ENCODE data around the gene COL9A2.
A peak's percentile ranks its signal among the peaks of the same experiment; 100 is the strongest.

Gene COL9A2

GRCh38 chr1:40317394-40318074, 448 bp upstream of the COL9A2 start:
- no peak for DNase-seq

- DNase-seq: no peak
These were observed 1.1 kb downstream of the COL9A2 start for GRCh38 chr1:40315795-40316594.

- peak; percentile 90 for DNase-seq
These were observed 1.8 kb downstream of the COL9A2 start for GRCh38 chr1:40315239-40315794.

DNA sequence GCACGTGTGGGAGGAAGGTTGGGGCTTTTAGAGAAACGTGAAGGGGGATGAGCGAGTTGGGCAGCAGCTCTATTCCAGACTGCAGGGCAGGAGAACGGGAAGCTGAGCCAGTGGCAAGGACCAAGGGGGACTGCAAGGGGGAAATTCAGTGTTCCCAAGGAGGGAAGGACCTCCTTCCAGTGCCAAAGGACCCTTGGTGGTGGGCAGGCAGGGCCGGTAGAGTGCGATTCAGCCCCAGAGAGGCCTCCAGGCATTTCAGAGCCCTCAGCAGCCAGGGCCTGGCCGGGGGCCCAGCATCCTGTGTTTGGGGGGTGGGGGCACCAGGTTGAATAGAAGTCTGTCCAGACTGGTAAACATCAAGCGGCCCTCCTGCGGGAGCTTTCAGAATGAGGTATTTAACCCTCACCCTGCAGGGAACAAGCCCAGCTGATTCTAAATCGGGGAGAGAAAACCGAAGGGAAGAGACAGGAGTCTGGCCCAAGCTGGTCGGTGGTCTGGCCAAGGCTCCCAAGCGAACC, 2.3 kb downstream of the COL9A2 start:
- peak; percentile 67 for DNase-seq

- no peak for DNase-seq
These were observed 2.9 kb downstream of the COL9A2 start for GRCh38 chr1:40313958-40314720.

GRCh38 chr1:40313329-40313957, 3.6 kb downstream of the COL9A2 start:
- no peak for DNase-seq

GRCh38 chr1:40312238-40313205, 4.6 kb downstream of the COL9A2 start:
- DNase-seq: no peak

DNA sequence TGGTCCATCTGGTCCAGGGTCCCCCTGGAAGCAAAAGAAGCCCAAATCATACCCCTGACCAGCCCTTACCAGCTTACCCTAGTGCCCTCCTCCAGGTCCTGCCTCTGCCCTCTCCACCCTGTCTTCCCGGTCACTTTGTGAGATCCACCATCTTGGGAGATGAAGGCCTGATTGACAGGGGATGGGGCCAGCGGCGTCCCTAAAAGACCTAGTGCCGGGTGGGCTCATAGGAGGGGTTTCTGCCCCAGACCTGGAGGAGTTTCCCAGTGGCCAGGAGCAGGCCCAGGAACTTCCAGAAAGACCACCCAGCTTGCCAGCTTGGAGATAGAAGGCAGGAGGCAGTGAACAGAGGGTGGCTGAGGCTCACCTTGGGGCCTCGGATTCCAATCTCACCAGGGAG, 5.4 kb downstream of the COL9A2 start:
- DNase-seq: no peak

DNA sequence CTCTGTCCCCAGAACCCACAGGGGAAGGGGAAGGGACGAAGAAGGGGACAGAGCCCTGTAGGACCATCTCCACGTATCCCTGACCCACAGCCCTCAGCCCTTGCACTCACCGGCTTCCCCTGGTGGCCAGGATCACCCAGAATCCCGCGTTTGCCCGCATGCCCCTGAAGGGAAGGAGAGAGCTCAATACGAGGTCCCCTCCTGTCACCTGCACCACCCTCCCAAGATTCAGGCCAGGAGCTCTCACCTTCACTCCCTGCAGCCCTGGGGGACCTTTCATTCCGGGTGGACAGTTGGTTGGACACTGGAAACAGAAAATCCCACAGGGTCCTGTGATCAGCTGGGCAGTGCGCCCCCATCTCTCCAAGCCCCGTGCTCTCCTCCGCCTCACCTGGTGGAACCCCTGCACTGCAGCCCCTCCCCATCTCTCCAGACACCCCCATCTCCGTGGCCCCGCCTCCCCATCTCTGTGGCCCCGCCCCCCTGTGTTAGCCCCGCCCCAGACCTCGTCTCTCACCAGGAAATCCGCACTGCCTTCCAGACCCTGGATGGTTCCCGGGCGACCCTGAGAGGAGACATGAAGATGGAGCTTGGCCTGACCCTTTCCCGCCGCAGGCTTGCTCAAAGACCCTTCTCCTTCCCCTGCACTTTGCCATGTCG, 6.0 kb downstream of the COL9A2 start:
- DNase-seq: no peak

GRCh38 chr1:40310129-40310461, 7.0 kb downstream of the COL9A2 start:
- no peak for DNase-seq

GRCh38 chr1:40309374-40310128, 7.5 kb downstream of the COL9A2 start:
- DNase-seq: no peak

DNA sequence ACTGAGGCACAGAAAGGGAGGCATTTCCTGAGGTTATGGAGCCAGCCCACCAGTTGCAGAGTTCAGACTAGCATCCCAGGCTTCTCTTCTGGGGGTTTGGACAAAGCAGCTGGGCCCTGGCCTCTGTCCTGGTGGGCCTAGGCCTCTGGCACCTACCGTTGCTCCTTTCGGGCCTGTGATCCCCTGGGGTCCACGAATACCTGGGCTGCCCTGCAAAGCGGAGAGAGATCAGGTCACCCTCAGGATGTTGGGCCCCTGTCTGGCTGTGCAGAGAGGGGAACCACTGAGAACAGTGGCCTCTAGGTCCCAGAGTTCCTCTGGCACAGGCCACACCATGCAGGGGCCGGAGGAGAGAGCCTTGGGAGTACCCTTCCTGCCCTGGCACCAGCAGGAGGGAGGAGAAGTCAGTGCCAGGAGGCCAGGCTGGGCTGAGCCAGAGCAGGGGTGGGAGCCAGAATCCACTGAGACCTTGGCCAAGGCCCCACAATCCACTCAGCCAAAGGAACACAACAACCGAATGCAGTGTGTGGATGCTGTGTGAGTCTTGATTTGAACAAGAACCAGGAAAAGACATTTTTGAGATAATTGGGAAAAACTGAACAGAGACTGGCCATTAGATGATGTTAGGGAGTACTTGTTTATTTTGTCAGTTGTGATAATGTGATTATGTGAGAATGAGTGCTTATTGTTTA, 8.9 kb downstream of the COL9A2 start:
- DNase-seq: no peak

- no peak for DNase-seq
These were observed 9.9 kb downstream of the COL9A2 start for GRCh38 chr1:40307186-40307585.

DNA sequence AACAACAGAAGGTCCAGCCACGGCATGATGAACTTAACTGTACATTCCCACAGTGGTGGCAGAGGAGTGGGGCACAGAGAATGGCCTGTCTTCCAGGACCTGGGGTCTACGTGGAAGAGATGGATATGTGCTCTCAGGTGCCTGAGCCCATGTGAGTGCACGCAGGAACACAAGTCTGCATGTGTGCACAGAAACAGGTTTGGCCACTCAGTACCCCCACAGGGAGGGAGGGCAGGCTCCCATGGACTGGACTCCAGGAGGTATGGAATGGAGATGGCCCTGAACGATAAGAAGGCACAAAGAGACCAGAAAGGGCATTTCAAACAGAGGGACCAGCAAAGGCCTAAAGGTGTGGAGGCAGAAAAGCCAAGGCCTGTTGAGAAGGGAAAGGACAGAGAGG, 10.8 kb downstream of the COL9A2 start:
- DNase-seq: no peak

DNA sequence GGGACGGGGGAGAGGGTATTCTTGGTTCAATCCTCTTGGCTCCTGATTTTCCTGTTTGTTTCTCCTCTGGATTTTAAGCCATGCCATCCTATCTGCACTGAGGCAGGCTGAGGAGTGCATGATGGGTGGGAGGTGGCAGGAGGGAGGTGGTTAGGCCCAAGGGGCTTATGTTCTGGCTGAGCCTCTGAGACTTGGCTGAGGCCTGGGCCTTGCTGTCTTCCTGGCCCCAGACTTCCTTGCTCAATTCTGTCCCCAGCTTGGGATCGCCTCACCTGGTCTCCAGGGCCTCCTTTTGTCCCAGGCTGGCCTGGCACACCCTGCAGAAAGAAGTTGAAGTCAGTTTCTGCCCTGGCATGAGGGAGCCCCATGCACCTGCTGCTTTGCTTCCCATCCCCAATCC, 11.2 kb downstream of the COL9A2 start:
- DNase-seq: no peak

DNA sequence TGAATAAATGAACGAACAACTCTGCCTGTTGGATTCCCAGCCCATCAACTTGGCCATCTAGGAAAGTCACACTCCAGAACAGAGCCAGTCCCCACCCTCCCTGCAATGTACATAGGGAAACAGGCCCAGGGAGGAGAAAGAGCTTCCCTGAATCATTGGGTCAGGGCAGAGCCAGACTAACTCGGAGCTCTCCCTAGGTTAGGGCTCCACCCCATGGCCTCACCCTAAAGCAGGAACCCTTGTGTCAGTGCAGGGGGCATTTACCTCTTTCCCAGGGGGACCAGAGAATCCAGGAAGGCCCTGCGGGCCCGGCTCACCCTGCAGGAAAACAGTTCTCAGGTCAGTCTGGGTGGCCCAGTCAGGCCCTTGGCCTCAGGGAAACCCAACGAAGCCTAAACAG, 11.6 kb downstream of the COL9A2 start:
- DNase-seq: no peak

- no peak for DNase-seq
These were observed 13.3 kb downstream of the COL9A2 start for GRCh38 chr1:40303790-40304189.

DNA sequence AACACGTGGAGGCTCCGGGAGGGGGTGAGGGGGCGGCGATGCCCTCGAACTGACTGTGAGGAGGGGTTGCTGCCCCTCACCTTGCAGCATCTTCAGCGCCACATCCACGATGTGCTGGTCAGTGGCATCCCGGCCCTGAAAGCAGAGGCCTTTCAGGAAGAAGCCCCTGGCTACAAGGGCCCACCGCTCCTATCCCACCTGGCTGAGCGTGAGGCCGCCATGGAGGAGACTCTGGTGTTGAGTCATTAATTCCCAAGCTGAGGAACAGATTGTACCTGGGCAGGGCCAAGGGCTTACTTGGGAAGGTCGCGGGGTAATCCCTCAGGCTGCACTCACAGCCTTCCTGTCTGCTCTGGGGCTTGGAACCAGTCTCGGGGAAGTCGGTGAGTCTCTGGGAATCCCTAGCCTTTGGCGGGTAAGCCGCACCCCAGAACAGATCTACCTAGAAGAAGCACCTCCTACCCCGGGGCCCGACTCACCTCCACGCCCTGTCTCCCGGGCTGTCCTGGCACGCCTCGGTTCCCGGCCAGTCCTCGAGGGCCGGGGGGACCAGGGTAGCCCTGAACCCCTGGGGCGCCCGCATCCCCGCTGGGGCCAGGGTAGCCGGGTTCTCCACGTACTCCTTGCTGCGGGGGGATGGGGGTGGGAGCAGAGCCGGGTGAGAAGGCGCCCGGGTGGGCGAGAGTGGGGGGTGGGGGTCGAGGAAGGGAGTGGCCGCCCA, 13.9 kb downstream of the COL9A2 start:
- no peak for DNase-seq

DNA sequence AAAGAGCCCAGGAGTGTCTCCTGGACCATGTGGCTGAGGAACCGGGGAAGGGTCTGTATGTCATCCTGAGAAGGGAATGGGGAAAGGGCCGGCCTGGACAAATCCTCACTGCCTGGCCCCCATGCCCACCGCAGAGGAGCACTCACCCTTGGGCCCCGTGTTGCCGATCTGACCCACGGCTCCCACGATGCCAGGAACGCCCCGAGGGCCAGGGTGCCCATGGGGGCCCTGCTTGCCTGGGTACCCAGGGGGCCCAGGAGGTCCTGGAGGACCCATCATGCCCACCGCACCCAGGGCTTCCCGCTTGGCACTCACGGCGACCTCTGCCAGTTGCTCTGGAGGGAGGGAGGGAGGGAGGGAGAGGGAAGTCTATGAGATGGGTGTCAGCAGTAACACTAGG, 14.6 kb downstream of the COL9A2 start:
- DNase-seq: no peak
